Measurements from ENCODE around the gene HMGCL. TPM values are rescaled to one million over a fixed set of nuclear protein-coding genes. Genes with fewer than 3 reads are reported as not detected.

The HMGCL gene
- total RNA-seq, 1 experiment from 2014 or later, result 28.2 TPM

GRCh38 chr1:23867895-23868556 is 42.8 kb upstream of the HMGCL start, which contains the start of gene FUCA1:
Gene FUCA1 (minus strand): TSS chr1:23868290. CDS start chr1:23868286, 4 bp downstream.
- intact Hi-C loops (cut with micrococcal nuclease), result loop anchor here (1.0 to 5.0 kb wide), 4 partner anchors 41 to 99 kb away; partner anchors contain the start of gene HMGCL
- Histone ChIP-seq H3K9me3 (ENCODE audit: low read length) (no peaks in the 10 kb centered on the region), H3K4me2 (ENCODE audit: low read length) (peak within 1 kb of the TSS; percentile 94), H3K27me3 (ENCODE audit: low read length) (no peaks in the 10 kb centered on the region), H3K27ac (ENCODE audit: low read length) (no peak within 1 kb of the TSS), H3K4me1 (ENCODE audit: insufficient read depth, low read length) (peaks cover 35% of the 10 kb centered on the region), H3F3A (ENCODE audit: low read length, unreplicated experiment) (no peaks in the 10 kb centered on the region), H2AFZ (ENCODE audit: low read length) (peak within 1 kb of the TSS; percentile 96), H3K9ac (ENCODE audit: low read length) (peak within 1 kb of the TSS; percentile 69), H3K9me2 (replicated peaks; ENCODE audit: low read length) (no peaks in the 10 kb centered on the region), H4K20me1 (ENCODE audit: low read length) (no peaks in the 10 kb centered on the region), H3K36me3 (ENCODE audit: low read depth, low read length) (peaks cover 4% of the 10 kb centered on the region; the same call in 1 of the 2 replicates), H3K4me3 (ENCODE audit: low read length) (peak within 1 kb of the TSS; percentile 82), H3K79me2 (ENCODE audit: low read length) (peaks cover 16% of the 10 kb centered on the region)
- POLR2A ChIA-PET (ENCODE audit: unreplicated experiment), result no interaction called here
- TF ChIP-seq CTCF (conservative IDR thresholded peaks at IDR 0.05; ENCODE audit: low read depth, low read length) (peak; percentile 84), EZH2phosphoT487 (IDR thresholded peaks at IDR 0.05; ENCODE audit: borderline replicate concordance, low read length) (no peak)
- no TSS peak for BruUV-seq (replicated peaks)
- CTCF ChIA-PET, result interaction anchor here (1.0 kb wide), 1 partner anchor 48 kb away, joined by 8 read pairs; no protein-coding TSS in a partner anchor
- DNase-seq, result peak; percentile 98
- peak; percentile 90 for ATAC-seq

- no TSS peak for BruUV-seq (replicated peaks)
- Histone ChIP-seq H3K4me2 (ENCODE audit: low read length) (peak overlapping the region; percentile 94), H3K4me3 (ENCODE audit: low read length) (peak overlapping the region; percentile 82), H3K36me3 (ENCODE audit: low read depth, low read length) (peaks cover 9% of the 10 kb centered on the region; the same call in 1 of the 2 replicates), H3K9me2 (replicated peaks; ENCODE audit: low read length) (no peaks in the 10 kb centered on the region), H2AFZ (ENCODE audit: low read length) (peak overlapping the region; percentile 96), H3K9ac (ENCODE audit: low read length) (peak overlapping the region; percentile 69), H3K27ac (ENCODE audit: low read length) (no peak overlapping the region), H3K79me2 (ENCODE audit: low read length) (peaks cover 16% of the 10 kb centered on the region), H3F3A (ENCODE audit: low read length, unreplicated experiment) (no peaks in the 10 kb centered on the region), H3K27me3 (ENCODE audit: low read length) (no peaks in the 10 kb centered on the region), H3K4me1 (ENCODE audit: insufficient read depth, low read length) (peaks cover 35% of the 10 kb centered on the region), H3K9me3 (ENCODE audit: low read length) (no peaks in the 10 kb centered on the region), H4K20me1 (ENCODE audit: low read length) (no peaks in the 10 kb centered on the region)
- TF ChIP-seq EZH2 (IDR thresholded peaks at IDR 0.05; ENCODE audit: low read length, unreplicated experiment) (no peak), CTCF (conservative IDR thresholded peaks at IDR 0.05; ENCODE audit: low read depth, low read length) (no peak), EZH2phosphoT487 (IDR thresholded peaks at IDR 0.05; ENCODE audit: borderline replicate concordance, low read length) (no peak)
- intact Hi-C loops (cut with micrococcal nuclease), result loop anchor here (5.0 kb wide), 2 partner anchors 40 to 100 kb away; partner anchors contain the start of gene HMGCL
- ATAC-seq (peak; percentile 3; the same call in 1 of the 2 replicates), DNase-seq (no peak)
- POLR2A ChIA-PET (ENCODE audit: unreplicated experiment), result no interaction called here
- CTCF ChIA-PET, result no interaction called here
Observed at GRCh38 chr1:23867542-23867894, 42.3 kb upstream of the HMGCL start.

DNA sequence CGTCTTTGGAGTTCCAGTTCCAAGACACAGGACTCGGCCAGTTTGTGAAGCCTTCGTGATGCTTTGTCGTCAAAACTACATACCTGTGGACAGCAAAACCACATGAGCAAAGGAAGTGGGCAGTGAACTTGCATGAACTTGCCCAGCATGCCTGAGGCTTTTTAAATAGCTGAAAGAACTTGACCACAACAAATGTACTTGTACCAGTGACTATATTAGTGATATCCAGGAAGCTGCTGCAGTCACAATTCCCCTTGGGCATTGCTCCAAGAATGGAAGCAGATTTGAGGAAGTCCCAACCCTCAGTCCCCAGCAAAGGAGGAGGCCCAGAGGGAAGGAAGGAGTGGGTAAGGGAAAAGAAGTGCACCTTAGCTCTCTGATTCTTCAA is 40.3 kb upstream of the HMGCL start:
- Histone ChIP-seq H3K9ac (ENCODE audit: low read length) (no peak overlapping the region; the same call in 1 of the 2 replicates), H3K9me3 (ENCODE audit: low read length) (no peaks in the 10 kb centered on the region), H3K36me3 (ENCODE audit: low read depth, low read length) (peaks cover 19% of the 10 kb centered on the region; the same call in 1 of the 2 replicates), H3K4me1 (ENCODE audit: insufficient read depth, low read length) (peaks cover 35% of the 10 kb centered on the region), H3K4me2 (ENCODE audit: low read length) (peak overlapping the region; percentile 94), H4K20me1 (ENCODE audit: low read length) (no peaks in the 10 kb centered on the region), H2AFZ (ENCODE audit: low read length) (no peak overlapping the region), H3K27me3 (ENCODE audit: low read length) (no peaks in the 10 kb centered on the region), H3K27ac (ENCODE audit: low read length) (peak overlapping the region; percentile 78), H3F3A (ENCODE audit: low read length, unreplicated experiment) (no peaks in the 10 kb centered on the region), H3K79me2 (ENCODE audit: low read length) (peaks cover 16% of the 10 kb centered on the region), H3K4me3 (ENCODE audit: low read length) (no peak overlapping the region), H3K9me2 (replicated peaks; ENCODE audit: low read length) (no peaks in the 10 kb centered on the region)
- ChIA-PET POLR2A (ENCODE audit: unreplicated experiment) (interaction anchor here (0.5 kb wide), 1 partner anchor 40 kb away, joined by 9 read pairs; no protein-coding TSS in a partner anchor), CTCF (no interaction called here)
- intact Hi-C loops (cut with micrococcal nuclease), result loop anchor here (5.0 kb wide), 2 partner anchors 38 to 102 kb away; partner anchors contain the start of gene HMGCL
- no TSS peak for BruUV-seq (replicated peaks)
- ATAC-seq, result peak; percentile 27
- TF ChIP-seq EZH2 (IDR thresholded peaks at IDR 0.05; ENCODE audit: low read length, unreplicated experiment) (no peak), CTCF (conservative IDR thresholded peaks at IDR 0.05; ENCODE audit: low read depth, low read length) (no peak), EZH2phosphoT487 (IDR thresholded peaks at IDR 0.05; ENCODE audit: borderline replicate concordance, low read length) (no peak)
- peak; percentile 91 for DNase-seq

Data from PC-3 (cell line).